K562 (cell line): Measurements from ENCODE around the gene KRTAP4-5. TPM values are rescaled to one million over a fixed set of nuclear protein-coding genes. Genes with fewer than 3 reads are reported as not detected.
"Not testable (repeated sequence)": the region's sequence is repeated elsewhere in the genome, so short reads cannot be mapped to it uniquely, and the experiment has no call there.

Experiments used
- ATAC-seq: fragments of 200-7000 bp; cut with Tn5 transposase; 3 replicates; pipeline ENCODE4 v1.9.1; 2020; ENCODE audit warnings: moderate library complexity
- BruUV-seq: library from RNA; stranded (reverse); fragments of 400-500 nt; replicated peaks from 2 replicates; lab custom pipeline; 2021; lab: Mats Ljungman, UMichigan
- CTCF ChIA-PET: fragments of 300-600 bp; formaldehyde crosslinking; extraction: SDS; loops from one replicate; lab custom pipeline; 2021; ENCODE audit warnings: low intra/inter-chr PET ratio; lab: Yijun Ruan, JAX
- POLR2A ChIA-PET: fragments of 300-600, 350-650 bp; sonication (Branson Sonifier 250); formaldehyde crosslinking; extraction: SDS; loops from one replicate; lab custom pipeline; 2021; ENCODE audit warnings: antibody characterized with exemption, inconsistent platforms; lab: Yijun Ruan, JAX
- DNase-seq, 4 experiments: peaks; one replicate each; pipeline versions ENCODE4 v3.0.0 to v3.0.0-alpha.2; 2011 to 2018; ENCODE audit warnings: low spot score in 3 of 4, mixed read lengths in 3 of 4; ENCODE audit errors: extremely low read depth in 1 of 4
- FAIRE-seq: peaks from 2 replicates; lab custom pipeline; 2011; peaks lifted over from hg19 to GRCh38; lab: Jason Lieb, UNC
- H2AFZ ChIP-seq: 2 replicates; pipeline ENCODE4 v1.6.0; 2011; ENCODE audit warnings: low read depth, low read length, control low read depth, inconsistent platforms
- H3K27ac ChIP-seq: fragments of 200-600 bp; 3 replicates; pipeline ENCODE4 v1.8.0; 2011; ENCODE audit warnings: low read depth, mild to moderate bottlenecking, control low read depth, inconsistent platforms, low read length, moderate library complexity, mixed read lengths; ENCODE audit errors: extremely low read depth
- H3K27me3 ChIP-seq, 2 experiments: fragments of 300-600 bp in 1 of 2; 2 replicates in 1 of 2; 3 replicates in 1 of 2; pipeline versions ENCODE4 v1.6.0 to v1.8.0; 2011; ENCODE audit warnings: inconsistent platforms in 2 of 2, low read length in 2 of 2, mild to moderate bottlenecking in 1 of 2, mixed read lengths in 1 of 2, moderate library complexity in 1 of 2; ENCODE audit not compliant: control insufficient read depth in 2 of 2, insufficient read depth in 2 of 2
- H3K36me3 ChIP-seq: fragments of 300-600 bp; 3 replicates; pipeline ENCODE4 v1.8.0; 2011; ENCODE audit warnings: mild to moderate bottlenecking, low read length, inconsistent platforms; ENCODE audit not compliant: control insufficient read depth, insufficient read depth
- H3K4me1 ChIP-seq, 2 experiments: fragments of 200-600 bp in 1 of 2; replicated peaks in 1 of 2; 2 replicates in 1 of 2; 3 replicates in 1 of 2; pipeline versions ENCODE4 v1.5.1 to v1.8.0; 2011; ENCODE audit warnings: inconsistent platforms in 2 of 2, low read length in 2 of 2, mild to moderate bottlenecking in 1 of 2, mixed read lengths in 1 of 2, moderate library complexity in 1 of 2; ENCODE audit not compliant: control insufficient read depth in 2 of 2, insufficient read depth in 2 of 2
- H3K4me2 ChIP-seq: 2 replicates; pipeline ENCODE4 v1.6.1; 2011; ENCODE audit warnings: low read length, control low read depth, inconsistent platforms, mixed read lengths; ENCODE audit not compliant: insufficient read depth
- H3K4me3 ChIP-seq: fragments of 200-600 bp; sonication (generic), shearing (Covaris generic); 2 replicates; pipeline ENCODE4 v1.5.1; 2016; ENCODE audit warnings: control low read depth, inconsistent platforms
- H3K79me2 ChIP-seq: fragments of 200-600 bp; 3 replicates; pipeline ENCODE4 v1.8.0; 2011; ENCODE audit warnings: low read length, inconsistent platforms; ENCODE audit not compliant: control insufficient read depth, insufficient read depth
- H3K9ac ChIP-seq, 2 experiments: 2 replicates each; pipeline versions ENCODE4 v1.6.0 to v1.6.1; 2011; ENCODE audit warnings: low read depth in 2 of 2, low read length in 2 of 2, control low read depth in 1 of 2, inconsistent platforms in 1 of 2, mild to moderate bottlenecking in 1 of 2, mixed read lengths in 1 of 2; ENCODE audit not compliant: insufficient read depth in 1 of 2
- H3K9me1 ChIP-seq: one replicate; pipeline ENCODE4 v1.6.0; 2011; ENCODE audit warnings: inconsistent platforms, mild to moderate bottlenecking, low read length, moderate library complexity; ENCODE audit not compliant: control insufficient read depth, insufficient read depth
- H3K9me3 ChIP-seq: replicated peaks from 2 replicates; pipeline ENCODE4 v1.5.1; 2011; ENCODE audit warnings: low read depth, low read length, inconsistent platforms; ENCODE audit not compliant: control insufficient read depth, insufficient read depth
- H4K20me1 ChIP-seq: replicated peaks from 2 replicates; pipeline ENCODE4 v1.6.1; 2011; ENCODE audit warnings: low read length, inconsistent platforms, mixed read lengths; ENCODE audit not compliant: control insufficient read depth, insufficient read depth
- BRD9 ChIP-seq: fragments of 450-650 bp; IDR thresholded peaks from 2 replicates; pipeline ENCODE4 v1.6.1; 2018; ENCODE audit warnings: low read depth; ENCODE audit not compliant: partially characterized antibody
- C11orf30 ChIP-seq: fragments of 450-650 bp; IDR thresholded peaks from 2 replicates; pipeline ENCODE4 v1.6.1; 2016; ENCODE audit warnings: low read depth, mild to moderate bottlenecking
- E2F6 ChIP-seq, 2 experiments: IDR thresholded peaks; 2 replicates each; pipeline ENCODE4 v1.6.1; 2011; ENCODE audit warnings: borderline replicate concordance in 1 of 2, control low read depth in 1 of 2, low read depth in 1 of 2, low read length in 1 of 2, mild to moderate bottlenecking in 1 of 2, mixed read lengths in 1 of 2, moderate library complexity in 1 of 2; ENCODE audit not compliant: insufficient read depth in 1 of 2, insufficient read length in 1 of 2, poor library complexity in 1 of 2, severe bottlenecking in 1 of 2; ENCODE audit errors: extremely low read depth in 1 of 2
- NONO ChIP-seq, 2 experiments: fragments of 200-400 bp in 1 of 2; fragments of 450-650 bp in 1 of 2; formaldehyde crosslinking in 1 of 2; IDR thresholded peaks; 2 replicates each; pipeline ENCODE4 v1.6.1; 2017; ENCODE audit warnings: low read depth in 2 of 2, mild to moderate bottlenecking in 2 of 2, moderate library complexity in 2 of 2, low read length in 1 of 2
- SUPT5H ChIP-seq: fragments of 450-650 bp; IDR thresholded peaks from 2 replicates; pipeline ENCODE4 v1.6.1; 2016
- TAF7 ChIP-seq: fragments of 450-650 bp; IDR thresholded peaks from 2 replicates; pipeline ENCODE4 v1.6.1; 2016; ENCODE audit warnings: missing genetic modification characterization, missing compliant biosample characterization
- ZBTB12 ChIP-seq: fragments of 250-450 bp; sonication (Bioruptor Pico); IDR thresholded peaks from 2 replicates; pipeline ENCODE4 v1.4.0; 2020
- WGBS: fragments of 100-300 bp; shearing (Covaris generic); methylation state at CpG from one replicate; pipeline ENCODE4 v1.1.6; 2016; ENCODE audit warnings: low coverage, mixed read lengths; ENCODE audit not compliant: insufficient coverage; ENCODE audit errors: missing lambda C conversion rate; 5-methylcytosine and 5-hydroxymethylcytosine counted together
- in situ Hi-C: fragments of 300-500 bp; cut with MboI; formaldehyde crosslinking; loops from 4 replicates; pipeline ENCODE4 v1.15.0; 2018; ENCODE audit warnings: inconsistent platforms, mixed read lengths
- intact Hi-C: fragments of 100-400 bp; cut with micrococcal nuclease; formaldehyde crosslinking; loops from 2 replicates; pipeline ENCODE4 v1.14.2; 2022
- polyA plus RNA-seq, 8 experiments: library from polyadenylated mRNA; depleted of rRNA in 4 of 8; stranded (reverse) in 5 of 8; unstranded in 3 of 8; fragments of >200 nt; fragmentation: Nextera tagmentation in 2 of 8; fragmentation: Illumina TruSeq in 1 of 8; extraction: Ambion mirVana in 2 of 8; extraction: Trizol in 1 of 8; gene quantifications; 2 replicates each; pipeline versions ENCODE4 v1.2.1 to v1.2.3, GENCODE V29; 2011 to 2014; ENCODE audit warnings: inconsistent platforms in 1 of 8, missing spikeins in 1 of 8
- total RNA-seq, 7 experiments: library from RNA; depleted of rRNA in 6 of 7; stranded (reverse); fragments of >200 nt in 6 of 7; fragmentation: Illumina TruSeq in 2 of 7; extraction: Trizol in 2 of 7; gene quantifications; 2 replicates each; pipeline versions ENCODE4 v1.2.1 to v1.2.3, GENCODE V29; 2011 to 2021; ENCODE audit warnings: low replicate concordance in 1 of 7
- TF ChIP-seq, protein P1 (sequence below): sonication (generic); formaldehyde crosslinking; IDR thresholded peaks from 2 replicates; pipeline ENCODE4 v1.8.1; 2023; ENCODE audit warnings: mild to moderate bottlenecking, missing genetic modification reagents
- TF ChIP-seq, protein P2 (sequence below): fragments of 250-450 bp; sonication (Bioruptor Pico); IDR thresholded peaks from 2 replicates; pipeline ENCODE4 v1.8.0; 2021; ENCODE audit warnings: moderate library complexity, mild to moderate bottlenecking, inconsistent platforms

KRTAP4-5 gene
- total and polyA plus RNA-seq, 9 of the 15 experiments (the other 6 are each of a cell fraction or from before 2014, with no cell fraction given), result not detected

- POLR2A ChIA-PET, H4K20me1 ChIP-seq, H3K4me1 ChIP-seq, H3K36me3 ChIP-seq, H3K27me3 ChIP-seq, in situ Hi-C loops, H3K4me3 ChIP-seq, H3K9me1 ChIP-seq, ATAC-seq, H3K4me2 ChIP-seq, FAIRE-seq, DNase-seq, BruUV-seq, H2AFZ ChIP-seq, H3K79me2 ChIP-seq, H3K27ac ChIP-seq, H3K9me3 ChIP-seq, intact Hi-C loops, H3K9ac ChIP-seq: not testable (repeated sequence)
- CTCF ChIA-PET, result interaction anchor here (0.7 kb wide), 1 partner anchor 216 kb away, joined by 3 read pairs; no protein-coding TSS in a partner anchor
- WGBS, result 0% methylated on average over 10 of the region's 10 CpGs
Measured at GRCh38 chr17:41117846-41118386, 31.7 kb downstream of the KRTAP4-5 start, which contains the start of gene KRTAP4-11. Gene KRTAP4-11 (minus strand): TSS chr17:41118373. CDS start chr17:41118315, 58 bp downstream.

DNA sequence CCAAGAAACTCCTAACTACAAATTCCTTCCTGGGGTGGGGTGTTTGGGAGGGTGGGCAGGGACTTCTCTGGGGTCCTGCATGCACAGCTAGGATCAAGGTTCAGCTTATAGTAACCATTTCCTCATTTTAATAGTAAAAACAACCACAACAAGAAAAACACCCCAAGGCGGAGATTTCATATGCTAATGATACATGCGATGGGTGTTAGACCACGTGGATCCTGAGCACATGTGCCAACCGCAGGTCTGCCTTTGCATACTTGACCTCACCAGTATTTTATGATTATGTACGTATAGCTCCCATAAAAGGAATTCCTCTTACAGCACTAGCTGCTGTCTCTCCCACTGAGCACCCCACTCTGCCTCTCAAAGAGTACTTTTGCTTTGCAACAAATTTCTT, 33.3 kb downstream of the KRTAP4-5 start:
- no peak overlapping the region for H3K4me2 ChIP-seq
- no peaks in the 10 kb centered on the region for H3K4me1 ChIP-seq
- no peaks in the 10 kb centered on the region for H3K79me2 ChIP-seq
- no peak overlapping the region for H3K4me3 ChIP-seq
- H3K9ac ChIP-seq, result no peak overlapping the region
- H3K36me3 ChIP-seq, result no peaks in the 10 kb centered on the region
- BruUV-seq, result no TSS peak
- in situ Hi-C loops (no loop called here), intact Hi-C loops (no loop called here)
- POLR2A ChIA-PET, result interaction anchor here (0.6 kb wide), 1 partner anchor 11 kb away, joined by 3 read pairs; no protein-coding TSS in a partner anchor
- no peak overlapping the region for H2AFZ ChIP-seq
- H3K27ac ChIP-seq, result no peak overlapping the region
- ATAC-seq, result no peak
- H3K9me3 ChIP-seq, result no peaks in the 10 kb centered on the region
- H3K9me1 ChIP-seq, result no peaks in the 10 kb centered on the region
- no peak for DNase-seq
- FAIRE-seq, result no peak
- no peak for TF ChIP-seq ZBTB12 (CRISPR knock-in tag)
- TF ChIP-seq SUPT5H, result no peak
- TF ChIP-seq C11orf30, result no peak
- TF ChIP-seq E2F6 (IDR thresholded peaks at IDR 0.05; ENCODE audit: borderline replicate concordance in 1 of 2, extremely low read depth in 1 of 2, insufficient read depth in 1 of 2, insufficient read length in 1 of 2, low read depth in 1 of 2, low read length in 1 of 2, poor library complexity in 1 of 2, severe bottlenecking in 1 of 2), result no peak
- TF ChIP-seq, protein P1, sequence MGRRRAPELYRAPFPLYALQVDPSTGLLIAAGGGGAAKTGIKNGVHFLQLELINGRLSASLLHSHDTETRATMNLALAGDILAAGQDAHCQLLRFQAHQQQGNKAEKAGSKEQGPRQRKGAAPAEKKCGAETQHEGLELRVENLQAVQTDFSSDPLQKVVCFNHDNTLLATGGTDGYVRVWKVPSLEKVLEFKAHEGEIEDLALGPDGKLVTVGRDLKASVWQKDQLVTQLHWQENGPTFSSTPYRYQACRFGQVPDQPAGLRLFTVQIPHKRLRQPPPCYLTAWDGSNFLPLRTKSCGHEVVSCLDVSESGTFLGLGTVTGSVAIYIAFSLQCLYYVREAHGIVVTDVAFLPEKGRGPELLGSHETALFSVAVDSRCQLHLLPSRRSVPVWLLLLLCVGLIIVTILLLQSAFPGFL (CRISPR knock-in tag), result no peak
- TF ChIP-seq TAF7 (tag), result no peak
- TF ChIP-seq, protein P2, sequence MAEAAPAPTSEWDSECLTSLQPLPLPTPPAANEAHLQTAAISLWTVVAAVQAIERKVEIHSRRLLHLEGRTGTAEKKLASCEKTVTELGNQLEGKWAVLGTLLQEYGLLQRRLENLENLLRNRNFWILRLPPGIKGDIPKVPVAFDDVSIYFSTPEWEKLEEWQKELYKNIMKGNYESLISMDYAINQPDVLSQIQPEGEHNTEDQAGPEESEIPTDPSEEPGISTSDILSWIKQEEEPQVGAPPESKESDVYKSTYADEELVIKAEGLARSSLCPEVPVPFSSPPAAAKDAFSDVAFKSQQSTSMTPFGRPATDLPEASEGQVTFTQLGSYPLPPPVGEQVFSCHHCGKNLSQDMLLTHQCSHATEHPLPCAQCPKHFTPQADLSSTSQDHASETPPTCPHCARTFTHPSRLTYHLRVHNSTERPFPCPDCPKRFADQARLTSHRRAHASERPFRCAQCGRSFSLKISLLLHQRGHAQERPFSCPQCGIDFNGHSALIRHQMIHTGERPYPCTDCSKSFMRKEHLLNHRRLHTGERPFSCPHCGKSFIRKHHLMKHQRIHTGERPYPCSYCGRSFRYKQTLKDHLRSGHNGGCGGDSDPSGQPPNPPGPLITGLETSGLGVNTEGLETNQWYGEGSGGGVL (CRISPR knock-in tag), result no peak
- TF ChIP-seq NONO (IDR thresholded peaks at IDR 0.05; ENCODE audit: low read depth in 2 of 2, low read length in 1 of 2), result no peak
- no peak for TF ChIP-seq BRD9
- 0% methylated on average over 5 of the region's 5 CpGs for WGBS
- H4K20me1 ChIP-seq, result no peaks in the 10 kb centered on the region
- no peaks in the 10 kb centered on the region for H3K27me3 ChIP-seq
- CTCF ChIA-PET, result no interaction called here
